Suprapubic skin (tissue), 3 donors: ENCODE results near the gene ACER1.
"Not testable (repeated sequence)": the region's sequence is repeated elsewhere in the genome, so short reads cannot be mapped to it uniquely, and the experiment has no call there.

ENCODE experiments used
- POLR2AphosphoS5 ChIP-seq, 3 donors: sonication (generic); formaldehyde crosslinking; IDR thresholded peaks; one replicate each; pipeline ENCODE4 v1.6.1; 2017; ENCODE audit warnings: antibody characterized with exemption in 3 of 3
- TF ChIP-seq, protein P1 (sequence below), 2 donors: fragments of 200-600 bp in 1 of 2; fragments of 450-650 bp in 1 of 2; sonication (generic) in 1 of 2; IDR thresholded peaks; one replicate each; pipeline ENCODE4 v1.5.1; 2016 to 2019; ENCODE audit warnings: antibody characterized with exemption in 2 of 2, mild to moderate bottlenecking in 1 of 2, moderate library complexity in 1 of 2

- not testable (repeated sequence) for TF ChIP-seq POLR2AphosphoS5 (IDR thresholded peaks at IDR 0.05)
- TF ChIP-seq, protein P1, sequence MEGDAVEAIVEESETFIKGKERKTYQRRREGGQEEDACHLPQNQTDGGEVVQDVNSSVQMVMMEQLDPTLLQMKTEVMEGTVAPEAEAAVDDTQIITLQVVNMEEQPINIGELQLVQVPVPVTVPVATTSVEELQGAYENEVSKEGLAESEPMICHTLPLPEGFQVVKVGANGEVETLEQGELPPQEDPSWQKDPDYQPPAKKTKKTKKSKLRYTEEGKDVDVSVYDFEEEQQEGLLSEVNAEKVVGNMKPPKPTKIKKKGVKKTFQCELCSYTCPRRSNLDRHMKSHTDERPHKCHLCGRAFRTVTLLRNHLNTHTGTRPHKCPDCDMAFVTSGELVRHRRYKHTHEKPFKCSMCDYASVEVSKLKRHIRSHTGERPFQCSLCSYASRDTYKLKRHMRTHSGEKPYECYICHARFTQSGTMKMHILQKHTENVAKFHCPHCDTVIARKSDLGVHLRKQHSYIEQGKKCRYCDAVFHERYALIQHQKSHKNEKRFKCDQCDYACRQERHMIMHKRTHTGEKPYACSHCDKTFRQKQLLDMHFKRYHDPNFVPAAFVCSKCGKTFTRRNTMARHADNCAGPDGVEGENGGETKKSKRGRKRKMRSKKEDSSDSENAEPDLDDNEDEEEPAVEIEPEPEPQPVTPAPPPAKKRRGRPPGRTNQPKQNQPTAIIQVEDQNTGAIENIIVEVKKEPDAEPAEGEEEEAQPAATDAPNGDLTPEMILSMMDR (IDR thresholded peaks at IDR 0.05) = not testable (repeated sequence)
These were observed 27.4 kb upstream of the ACER1 start for GRCh38 chr19:6360857-6361216.
